ENCODE results near the gene CACNB2. TPM values are rescaled to one million over a fixed set of nuclear protein-coding genes. Genes with fewer than 3 reads are reported as not detected.
A peak's percentile ranks its signal among the peaks of the same experiment; 100 is the strongest.

Gene CACNB2
- total RNA-seq, 1 donor from 2014 or later, result 4.9 TPM

DNA sequence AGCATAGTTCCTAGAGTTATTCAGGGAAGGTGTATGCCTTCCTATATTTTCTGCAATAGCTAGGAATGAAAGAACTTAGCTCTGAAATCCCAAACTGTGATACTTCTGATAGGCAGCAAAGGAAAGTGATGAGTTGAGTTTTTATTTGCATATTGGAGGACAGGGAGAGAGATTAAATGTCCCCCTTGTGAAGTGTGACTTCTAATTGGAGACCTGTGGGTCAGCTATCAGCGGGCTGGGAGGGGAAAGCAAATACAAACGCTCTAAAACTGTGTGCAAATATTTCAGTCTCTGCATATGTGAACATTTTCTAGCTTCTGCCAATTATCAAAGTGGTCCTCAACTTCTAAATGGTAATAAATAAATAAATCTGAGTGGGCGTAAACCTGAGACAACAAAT, 203.3 kb downstream of the CACNB2 start:
- Mint-ChIP-seq H3K4me1 (ENCODE audit: low read depth) (peaks cover 4% of the 10 kb centered on the region), H3K9me3 (ENCODE audit: low read depth) (no peaks in the 10 kb centered on the region), H3K36me3 (ENCODE audit: insufficient read depth) (no peaks in the 10 kb centered on the region), H3K27me3 (peaks cover 7% of the 10 kb centered on the region), H3K27ac (no peak overlapping the region), H3K4me3 (ENCODE audit: low read depth) (no peak overlapping the region)
- TF ChIP-seq, protein P1, sequence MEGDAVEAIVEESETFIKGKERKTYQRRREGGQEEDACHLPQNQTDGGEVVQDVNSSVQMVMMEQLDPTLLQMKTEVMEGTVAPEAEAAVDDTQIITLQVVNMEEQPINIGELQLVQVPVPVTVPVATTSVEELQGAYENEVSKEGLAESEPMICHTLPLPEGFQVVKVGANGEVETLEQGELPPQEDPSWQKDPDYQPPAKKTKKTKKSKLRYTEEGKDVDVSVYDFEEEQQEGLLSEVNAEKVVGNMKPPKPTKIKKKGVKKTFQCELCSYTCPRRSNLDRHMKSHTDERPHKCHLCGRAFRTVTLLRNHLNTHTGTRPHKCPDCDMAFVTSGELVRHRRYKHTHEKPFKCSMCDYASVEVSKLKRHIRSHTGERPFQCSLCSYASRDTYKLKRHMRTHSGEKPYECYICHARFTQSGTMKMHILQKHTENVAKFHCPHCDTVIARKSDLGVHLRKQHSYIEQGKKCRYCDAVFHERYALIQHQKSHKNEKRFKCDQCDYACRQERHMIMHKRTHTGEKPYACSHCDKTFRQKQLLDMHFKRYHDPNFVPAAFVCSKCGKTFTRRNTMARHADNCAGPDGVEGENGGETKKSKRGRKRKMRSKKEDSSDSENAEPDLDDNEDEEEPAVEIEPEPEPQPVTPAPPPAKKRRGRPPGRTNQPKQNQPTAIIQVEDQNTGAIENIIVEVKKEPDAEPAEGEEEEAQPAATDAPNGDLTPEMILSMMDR (IDR thresholded peaks at IDR 0.05; ENCODE audit: unreplicated experiment), result no peak
- DNase-seq (ENCODE audit: low spot score, unreplicated experiment), result no peak

DNA sequence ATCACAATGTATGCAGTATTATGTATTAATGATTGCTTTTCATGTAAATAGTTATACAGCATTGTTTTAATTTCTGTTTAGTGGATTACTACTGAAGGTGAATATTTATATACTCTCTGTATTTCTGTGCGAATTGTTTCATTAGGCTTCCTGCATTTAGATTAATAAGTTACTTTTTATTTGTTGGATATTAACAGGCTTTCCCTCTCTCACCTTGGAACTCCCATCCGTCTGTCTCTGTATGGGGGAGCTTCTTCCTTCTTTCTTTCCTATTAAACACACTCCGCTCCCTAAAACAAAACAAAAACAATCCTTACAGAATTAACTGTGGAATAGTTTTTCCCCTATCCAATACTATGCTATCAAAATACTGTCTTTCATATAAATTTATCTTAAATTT, 205.1 kb downstream of the CACNB2 start:
- H3K27ac Mint-ChIP-seq, result no peak overlapping the region
- H3K27me3 Mint-ChIP-seq, result peaks cover 7% of the 10 kb centered on the region
- no peaks in the 10 kb centered on the region for H3K9me3 Mint-ChIP-seq (ENCODE audit: low read depth)
- DNase-seq (ENCODE audit: low spot score, unreplicated experiment), result no peak
- TF ChIP-seq, protein P1 (IDR thresholded peaks at IDR 0.05; ENCODE audit: unreplicated experiment), result no peak
- H3K36me3 Mint-ChIP-seq (ENCODE audit: insufficient read depth), result no peaks in the 10 kb centered on the region
- peaks cover 6% of the 10 kb centered on the region for H3K4me1 Mint-ChIP-seq (ENCODE audit: low read depth)
- no peak overlapping the region for H3K4me3 Mint-ChIP-seq (ENCODE audit: low read depth)

DNA sequence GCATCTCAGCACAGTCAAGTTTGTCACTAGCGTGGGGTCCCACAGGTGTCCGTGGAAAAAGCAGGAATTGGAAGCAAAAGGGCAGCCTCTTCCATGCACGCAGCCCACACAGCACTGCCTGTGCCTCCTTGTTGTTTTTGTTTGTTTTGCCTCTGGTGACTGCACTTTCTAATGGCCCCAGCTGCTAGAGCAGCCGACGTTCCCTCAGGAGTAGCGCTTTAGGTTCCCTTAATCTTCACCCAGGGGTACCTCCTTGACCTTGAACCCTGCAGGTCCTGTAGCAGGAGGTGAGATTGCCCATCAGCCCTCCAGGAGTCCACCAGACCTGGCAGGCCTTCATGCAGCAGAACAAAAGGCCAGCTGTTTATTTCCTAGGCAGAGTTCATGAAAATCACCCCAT, 210.1 kb downstream of the CACNB2 start:
- Mint-ChIP-seq H3K9me3 (ENCODE audit: low read depth) (no peaks in the 10 kb centered on the region), H3K27ac (no peak overlapping the region), H3K4me1 (ENCODE audit: low read depth) (peaks cover 12% of the 10 kb centered on the region), H3K36me3 (ENCODE audit: insufficient read depth) (no peaks in the 10 kb centered on the region), H3K27me3 (no peaks in the 10 kb centered on the region), H3K4me3 (ENCODE audit: low read depth) (no peak overlapping the region)
- DNase-seq (ENCODE audit: low spot score, unreplicated experiment), result no peak
- TF ChIP-seq, protein P1 (IDR thresholded peaks at IDR 0.05; ENCODE audit: unreplicated experiment), result no peak

DNA sequence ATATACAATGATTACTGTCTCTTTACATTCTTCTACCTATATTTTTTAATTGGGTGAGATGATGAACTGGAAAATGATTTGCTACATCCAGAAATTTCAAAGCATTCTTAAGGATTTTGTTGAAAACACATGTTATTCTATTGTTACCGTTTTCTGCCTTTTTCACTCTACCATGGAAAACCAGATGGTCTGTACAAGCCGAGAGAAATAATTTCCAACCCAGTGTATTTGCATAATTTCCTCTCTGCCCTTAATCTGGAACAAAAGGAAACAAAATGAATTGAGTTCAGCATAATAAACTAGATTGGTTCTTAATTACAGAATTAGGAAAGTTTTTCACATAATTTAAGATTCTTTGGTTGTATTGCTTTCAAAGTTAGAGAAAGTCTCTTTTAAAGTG, 211.2 kb downstream of the CACNB2 start:
- Mint-ChIP-seq H3K9me3 (ENCODE audit: low read depth) (no peaks in the 10 kb centered on the region), H3K36me3 (ENCODE audit: insufficient read depth) (no peaks in the 10 kb centered on the region), H3K27ac (no peak overlapping the region), H3K4me3 (ENCODE audit: low read depth) (no peak overlapping the region), H3K27me3 (no peaks in the 10 kb centered on the region), H3K4me1 (ENCODE audit: low read depth) (peaks cover 12% of the 10 kb centered on the region)
- no peak for DNase-seq (ENCODE audit: low spot score, unreplicated experiment)
- TF ChIP-seq, protein P1 (IDR thresholded peaks at IDR 0.05; ENCODE audit: unreplicated experiment), result no peak

DNA sequence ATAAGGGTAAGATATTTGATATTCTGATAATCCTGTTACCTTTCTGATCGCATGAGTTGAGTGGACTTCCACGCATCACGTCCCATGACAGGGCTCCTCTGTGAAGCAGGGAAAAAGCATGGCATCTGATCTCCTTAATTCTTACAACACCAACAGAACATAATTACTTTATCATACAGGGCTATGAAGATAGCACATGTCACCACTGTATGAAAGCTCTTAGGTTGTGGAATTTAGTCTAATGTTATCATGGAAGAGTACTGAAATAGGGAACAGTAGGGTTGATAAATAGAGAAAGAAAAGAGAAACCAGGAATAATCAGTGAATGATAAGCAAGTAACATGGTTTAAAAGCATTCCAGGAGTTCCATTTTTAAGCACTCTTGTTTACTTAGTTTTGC, 212.0 kb downstream of the CACNB2 start:
- no peak for DNase-seq (ENCODE audit: low spot score, unreplicated experiment)
- TF ChIP-seq, protein P1 (IDR thresholded peaks at IDR 0.05; ENCODE audit: unreplicated experiment), result no peak
- H3K4me3 Mint-ChIP-seq (ENCODE audit: low read depth), result no peak overlapping the region
- no peaks in the 10 kb centered on the region for H3K27me3 Mint-ChIP-seq
- peaks cover 12% of the 10 kb centered on the region for H3K4me1 Mint-ChIP-seq (ENCODE audit: low read depth)
- H3K27ac Mint-ChIP-seq, result peak overlapping the region; percentile 38
- no peaks in the 10 kb centered on the region for H3K36me3 Mint-ChIP-seq (ENCODE audit: insufficient read depth)
- H3K9me3 Mint-ChIP-seq (ENCODE audit: low read depth), result no peaks in the 10 kb centered on the region

All from progenitor cell of endocrine pancreas (in vitro differentiated cells).